GM12874 (cell line): Measurements from ENCODE around the gene RGMA.

Source experiments
- CTCF ChIP-seq: IDR thresholded peaks from 2 replicates; pipeline ENCODE4 v1.5.1; 2011; ENCODE audit warnings: low read depth, mild to moderate bottlenecking, control low read depth, low read length, moderate library complexity; ENCODE audit not compliant: insufficient read depth

Gene RGMA

DNA sequence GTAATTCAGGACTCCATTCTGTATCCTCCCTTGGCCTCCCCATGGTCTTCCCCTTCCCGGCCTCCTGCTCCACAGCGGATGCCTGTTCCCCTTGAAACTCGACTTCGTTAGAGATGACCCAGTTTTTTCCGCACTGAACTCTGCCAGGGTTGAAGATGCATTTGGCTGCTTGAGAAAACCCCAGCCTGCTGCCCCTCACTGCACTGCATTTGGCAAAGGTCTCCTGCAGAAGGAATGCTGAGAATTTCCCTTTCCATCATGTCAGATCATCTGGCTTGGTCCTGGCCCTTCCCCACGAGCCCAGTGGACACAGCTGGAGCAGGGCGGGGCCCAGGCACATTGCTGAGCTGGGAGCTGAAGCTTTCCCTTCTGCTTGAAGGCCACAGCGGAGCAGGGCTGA lies 37.6 kb upstream of the RGMA start:
- no peak for TF ChIP-seq CTCF

DNA sequence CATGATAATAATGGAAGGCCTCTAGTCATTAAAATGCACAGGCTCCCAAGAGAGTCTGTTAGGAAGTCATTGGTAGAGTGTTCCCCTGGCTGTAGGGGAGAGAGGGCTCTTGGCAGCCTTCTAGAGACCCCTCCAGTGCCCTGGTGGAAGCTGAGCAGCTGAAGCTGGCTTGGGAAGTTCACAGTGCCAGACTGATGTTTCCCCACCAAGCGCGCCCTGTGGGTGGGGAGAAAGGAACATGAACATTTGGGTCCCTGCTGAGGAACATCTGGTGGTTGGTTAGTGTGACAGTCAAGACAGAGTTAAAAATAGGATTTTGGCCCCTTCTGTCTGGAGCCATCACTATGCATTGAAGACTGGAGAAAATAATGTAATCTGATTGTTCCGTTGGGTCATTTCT lies 37.1 kb upstream of the RGMA start:
- no peak for TF ChIP-seq CTCF

GRCh38 chr15:93124126-93124525 lies 35.1 kb upstream of the RGMA start:
- no peak for TF ChIP-seq CTCF

GRCh38 chr15:93121973-93122910 lies 33.2 kb upstream of the RGMA start:
- TF ChIP-seq CTCF = no peak

GRCh38 chr15:93121107-93121506 lies 32.1 kb upstream of the RGMA start:
- no peak for TF ChIP-seq CTCF

DNA sequence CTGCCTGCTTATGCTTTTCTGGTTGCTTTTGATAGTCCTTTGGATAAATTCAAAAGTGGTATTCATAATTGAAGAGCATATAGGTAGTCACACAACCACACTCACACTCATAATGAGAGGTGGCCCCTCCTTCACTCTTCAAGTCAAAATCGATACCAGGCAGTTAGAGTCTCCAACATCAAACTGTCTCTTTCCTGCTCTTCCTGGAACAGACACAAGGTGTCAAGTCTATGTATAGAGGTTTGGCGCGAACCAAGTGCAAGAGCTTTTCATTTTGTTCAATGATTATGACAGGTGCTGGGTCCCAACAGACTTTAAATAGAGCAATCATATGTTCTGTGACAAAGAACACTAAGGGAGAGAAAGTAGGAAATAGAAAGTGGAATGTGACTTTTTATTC lies 29.9 kb upstream of the RGMA start:
- TF ChIP-seq CTCF = no peak

GRCh38 chr15:93111451-93111850 lies 22.4 kb upstream of the RGMA start:
- TF ChIP-seq CTCF = no peak
